Astrocyte (in vitro differentiated cells and primary cell): Measurements from ENCODE around the gene PTGFRN. TPM values are rescaled to one million over a fixed set of nuclear protein-coding genes. Genes with fewer than 3 reads are reported as not detected.

Source experiments
- DNase-seq: peaks from one replicate; pipeline ENCODE4 v3.0.0-alpha.2; 2010; ENCODE audit warnings: low read depth
- FAIRE-seq: peaks from 2 replicates; lab custom pipeline; 2011; peaks lifted over from hg19 to GRCh38; lab: Jason Lieb, UNC
- H2AFZ ChIP-seq: 2 replicates; pipeline ENCODE4 v1.6.0; 2012; ENCODE audit warnings: low read depth, low read length, inconsistent platforms
- H3K27ac ChIP-seq: 2 replicates; pipeline ENCODE4 v1.5.1; 2011; ENCODE audit warnings: low read depth, low read length, inconsistent platforms
- H3K27me3 ChIP-seq: 2 replicates; pipeline ENCODE4 v1.6.0; 2011; ENCODE audit warnings: low read length, inconsistent platforms; ENCODE audit not compliant: insufficient read depth
- H3K36me3 ChIP-seq: 2 replicates; pipeline ENCODE4 v1.5.1; 2011; ENCODE audit warnings: low read length, inconsistent platforms; ENCODE audit not compliant: insufficient read depth
- H3K4me1 ChIP-seq: 2 replicates; pipeline ENCODE4 v1.5.1; 2011; ENCODE audit warnings: low read length, inconsistent platforms; ENCODE audit not compliant: insufficient read depth
- H3K4me2 ChIP-seq: 2 replicates; pipeline ENCODE4 v1.6.0; 2012; ENCODE audit warnings: low read length, inconsistent platforms
- H3K4me3 ChIP-seq: 2 replicates; pipeline ENCODE4 v1.5.1; 2011; ENCODE audit warnings: low read depth, mild to moderate bottlenecking, low read length, inconsistent platforms; ENCODE audit not compliant: insufficient read depth
- H3K79me2 ChIP-seq: 2 replicates; pipeline ENCODE4 v1.6.0; 2012; ENCODE audit warnings: mild to moderate bottlenecking, low read length, inconsistent platforms; ENCODE audit not compliant: insufficient read depth
- H3K9ac ChIP-seq: 2 replicates; pipeline ENCODE4 v1.6.0; 2012; ENCODE audit warnings: mild to moderate bottlenecking, low read length, inconsistent platforms
- H3K9me3 ChIP-seq: 2 replicates; pipeline ENCODE4 v1.5.1; 2012; ENCODE audit warnings: low read depth, mild to moderate bottlenecking, low read length, inconsistent platforms; ENCODE audit not compliant: insufficient read depth
- H4K20me1 ChIP-seq: 2 replicates; pipeline ENCODE4 v1.6.0; 2012; ENCODE audit warnings: low read length, inconsistent platforms; ENCODE audit not compliant: insufficient read depth
- H3K27ac Mint-ChIP-seq: one replicate; pipeline ENCODE4 v1.8.0; 2021; ENCODE audit warnings: mild to moderate bottlenecking, mixed read lengths; ENCODE audit not compliant: unreplicated experiment
- H3K27me3 Mint-ChIP-seq: one replicate; pipeline ENCODE4 v1.8.0; 2021; ENCODE audit warnings: low read depth, mixed read lengths; ENCODE audit not compliant: unreplicated experiment
- H3K36me3 Mint-ChIP-seq: one replicate; pipeline ENCODE4 v1.8.0; 2021; ENCODE audit warnings: low read depth, mixed read lengths; ENCODE audit not compliant: unreplicated experiment
- H3K4me1 Mint-ChIP-seq: one replicate; pipeline ENCODE4 v1.8.0; 2021; ENCODE audit warnings: low read depth, mixed read lengths; ENCODE audit not compliant: unreplicated experiment
- H3K4me3 Mint-ChIP-seq: one replicate; pipeline ENCODE4 v1.8.0; 2021; ENCODE audit warnings: mild to moderate bottlenecking, moderate library complexity, mixed read lengths; ENCODE audit not compliant: unreplicated experiment
- H3K9me3 Mint-ChIP-seq: one replicate; pipeline ENCODE4 v1.8.0; 2021; ENCODE audit warnings: mild to moderate bottlenecking, mixed read lengths; ENCODE audit not compliant: unreplicated experiment
- EZH2 ChIP-seq: IDR thresholded peaks from 2 replicates; pipeline ENCODE4 v1.6.1; 2012; ENCODE audit warnings: mild to moderate bottlenecking, low read length, inconsistent platforms; ENCODE audit not compliant: insufficient read depth
- total RNA-seq: library from RNA; stranded (reverse); gene quantifications from 2 replicates; pipeline ENCODE4 v1.2.1, GENCODE V29; 2021
- TF ChIP-seq, protein P1 (sequence below): IDR thresholded peaks from 2 replicates; pipeline ENCODE4 v1.5.1; 2011; ENCODE audit warnings: low read depth, mild to moderate bottlenecking, inconsistent platforms, low read length, moderate library complexity; ENCODE audit not compliant: insufficient read depth

PTGFRN gene
- total RNA-seq, 1 donor from 2014 or later = 157 TPM

DNA sequence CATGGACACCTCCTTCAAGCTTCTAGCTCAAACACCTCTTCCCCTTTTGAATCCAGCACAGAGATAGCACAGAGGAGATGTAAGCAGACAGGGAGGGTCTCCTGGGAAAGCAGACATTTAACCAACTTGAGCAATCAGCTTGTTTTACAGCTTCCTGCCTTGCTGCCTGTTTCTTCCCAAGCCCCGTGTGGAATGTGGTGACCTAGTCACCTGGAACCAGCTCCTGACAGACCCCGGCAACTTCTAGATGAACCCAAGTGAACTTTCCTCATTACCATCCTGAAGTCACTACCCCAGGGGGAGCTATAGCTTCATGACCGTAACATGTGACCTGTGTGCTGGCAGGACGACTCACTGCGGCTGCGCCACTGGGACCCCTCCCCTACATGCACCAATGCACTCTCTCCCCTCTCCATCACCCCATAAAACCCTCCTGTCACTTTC lies 126.3 kb downstream of the PTGFRN start:
- Histone ChIP-seq H2AFZ (no peak overlapping the region), H3K4me2 (no peak overlapping the region), H3K4me3 (no peak overlapping the region), H4K20me1 (no peaks in the 10 kb centered on the region), H3K79me2 (no peaks in the 10 kb centered on the region), H3K36me3 (no peaks in the 10 kb centered on the region), H3K9me3 (no peaks in the 10 kb centered on the region), H3K4me1 (no peaks in the 10 kb centered on the region), H3K27me3 (no peaks in the 10 kb centered on the region), H3K9ac (no peak overlapping the region), H3K27ac (no peak overlapping the region)
- H3K4me1 Mint-ChIP-seq = peaks cover 6% of the 10 kb centered on the region
- DNase-seq = no peak
- H3K27me3 Mint-ChIP-seq = no peaks in the 10 kb centered on the region
- H3K27ac Mint-ChIP-seq = peak overlapping the region; percentile 19
- TF ChIP-seq, protein P1, sequence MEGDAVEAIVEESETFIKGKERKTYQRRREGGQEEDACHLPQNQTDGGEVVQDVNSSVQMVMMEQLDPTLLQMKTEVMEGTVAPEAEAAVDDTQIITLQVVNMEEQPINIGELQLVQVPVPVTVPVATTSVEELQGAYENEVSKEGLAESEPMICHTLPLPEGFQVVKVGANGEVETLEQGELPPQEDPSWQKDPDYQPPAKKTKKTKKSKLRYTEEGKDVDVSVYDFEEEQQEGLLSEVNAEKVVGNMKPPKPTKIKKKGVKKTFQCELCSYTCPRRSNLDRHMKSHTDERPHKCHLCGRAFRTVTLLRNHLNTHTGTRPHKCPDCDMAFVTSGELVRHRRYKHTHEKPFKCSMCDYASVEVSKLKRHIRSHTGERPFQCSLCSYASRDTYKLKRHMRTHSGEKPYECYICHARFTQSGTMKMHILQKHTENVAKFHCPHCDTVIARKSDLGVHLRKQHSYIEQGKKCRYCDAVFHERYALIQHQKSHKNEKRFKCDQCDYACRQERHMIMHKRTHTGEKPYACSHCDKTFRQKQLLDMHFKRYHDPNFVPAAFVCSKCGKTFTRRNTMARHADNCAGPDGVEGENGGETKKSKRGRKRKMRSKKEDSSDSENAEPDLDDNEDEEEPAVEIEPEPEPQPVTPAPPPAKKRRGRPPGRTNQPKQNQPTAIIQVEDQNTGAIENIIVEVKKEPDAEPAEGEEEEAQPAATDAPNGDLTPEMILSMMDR = no peak
- TF ChIP-seq EZH2 = no peak
- peaks cover 4% of the 10 kb centered on the region for H3K9me3 Mint-ChIP-seq
- H3K36me3 Mint-ChIP-seq = peaks cover 6% of the 10 kb centered on the region
- no peak overlapping the region for H3K4me3 Mint-ChIP-seq
- no peak for FAIRE-seq

DNA sequence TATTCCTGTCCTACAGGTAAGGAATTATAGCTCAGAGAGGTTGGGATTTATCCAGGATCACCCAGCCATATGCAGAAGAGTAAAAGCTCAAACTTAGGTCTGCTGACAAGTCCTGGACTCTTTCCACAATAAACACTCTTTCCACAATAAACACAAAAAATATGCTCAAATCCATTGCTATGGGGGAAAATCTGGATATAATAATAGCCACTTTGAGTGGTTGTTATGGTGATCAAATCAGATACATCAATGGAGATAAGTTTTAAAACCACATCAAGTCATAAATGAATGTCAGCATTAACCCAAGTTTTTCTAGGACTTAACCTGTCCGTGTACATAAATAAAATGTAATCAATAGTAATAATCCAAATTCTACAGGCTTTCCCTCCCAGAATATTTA lies 128.1 kb downstream of the PTGFRN start:
- H3K27ac ChIP-seq = no peak overlapping the region
- no peaks in the 10 kb centered on the region for H3K79me2 ChIP-seq
- DNase-seq (no peak), FAIRE-seq (no peak)
- no peak overlapping the region for H3K4me3 ChIP-seq
- H3K27me3 ChIP-seq = no peaks in the 10 kb centered on the region
- H3K9me3 ChIP-seq = no peaks in the 10 kb centered on the region
- H3K36me3 ChIP-seq = no peaks in the 10 kb centered on the region
- no peaks in the 10 kb centered on the region for H3K4me1 ChIP-seq
- H3K4me2 ChIP-seq = no peak overlapping the region
- TF ChIP-seq, protein P1 = no peak
- TF ChIP-seq EZH2 = no peak
- H3K36me3 Mint-ChIP-seq = peaks cover 3% of the 10 kb centered on the region
- H4K20me1 ChIP-seq = no peaks in the 10 kb centered on the region
- H3K9ac ChIP-seq = no peak overlapping the region
- H3K4me3 Mint-ChIP-seq = no peak overlapping the region
- peaks cover 4% of the 10 kb centered on the region for H3K9me3 Mint-ChIP-seq
- H3K27ac Mint-ChIP-seq = no peak overlapping the region
- H3K27me3 Mint-ChIP-seq = no peaks in the 10 kb centered on the region
- H3K4me1 Mint-ChIP-seq = peaks cover 6% of the 10 kb centered on the region
- no peak overlapping the region for H2AFZ ChIP-seq

DNA sequence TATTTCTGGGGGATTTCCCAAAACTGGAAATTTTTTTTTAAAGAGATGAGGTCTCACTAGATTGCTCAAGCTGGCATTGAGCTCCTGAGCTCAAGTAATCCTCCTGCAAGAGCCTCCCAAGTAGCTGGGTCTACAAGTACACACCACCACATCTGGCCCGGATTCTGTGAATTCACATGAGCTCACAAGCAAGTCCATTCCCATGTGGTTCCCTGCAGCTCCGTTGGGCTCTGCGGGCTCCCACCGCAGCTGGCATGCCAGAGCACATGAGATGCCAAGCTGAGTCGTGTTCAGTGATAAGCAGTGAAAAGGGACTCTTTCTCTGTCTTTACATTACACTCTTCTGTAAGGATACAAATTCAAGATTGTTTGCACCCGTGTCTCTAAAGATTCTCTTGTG lies 128.5 kb downstream of the PTGFRN start:
- H3K4me1 ChIP-seq = no peaks in the 10 kb centered on the region
- H4K20me1 ChIP-seq = no peaks in the 10 kb centered on the region
- H3K36me3 Mint-ChIP-seq = peaks cover 3% of the 10 kb centered on the region
- H3K4me3 Mint-ChIP-seq = no peak overlapping the region
- peaks cover 6% of the 10 kb centered on the region for H3K4me1 Mint-ChIP-seq
- no peaks in the 10 kb centered on the region for H3K27me3 Mint-ChIP-seq
- H3K36me3 ChIP-seq = no peaks in the 10 kb centered on the region
- H3K27me3 ChIP-seq = no peaks in the 10 kb centered on the region
- no peak for FAIRE-seq
- no peak for DNase-seq
- no peak overlapping the region for H3K4me2 ChIP-seq
- H3K27ac ChIP-seq = no peak overlapping the region
- TF ChIP-seq, protein P1 = no peak
- no peak for TF ChIP-seq EZH2
- H3K4me3 ChIP-seq = no peak overlapping the region
- peaks cover 2% of the 10 kb centered on the region for H3K9me3 Mint-ChIP-seq
- no peak overlapping the region for H2AFZ ChIP-seq
- H3K27ac Mint-ChIP-seq = no peak overlapping the region
- H3K9ac ChIP-seq = no peak overlapping the region
- no peaks in the 10 kb centered on the region for H3K9me3 ChIP-seq
- no peaks in the 10 kb centered on the region for H3K79me2 ChIP-seq

Other genes with a start within 250 kb of the PTGFRN start
- 11.7 and 12.7 TPM in 2 replicates for gene IGSF3, start 242.2 kb upstream of the PTGFRN start, total RNA-seq
- gene CD2, start 155.5 kb upstream of the PTGFRN start, total RNA-seq = 0.14 TPM in 1 of 2 replicates, not detected in the other
- 1.6 and 2.6 TPM in 2 replicates for gene CD101, start 91.8 kb downstream of the PTGFRN start, total RNA-seq
- gene TTF2, start 150.4 kb downstream of the PTGFRN start, total RNA-seq = 16.6 and 23.4 TPM in 2 replicates
- gene TRIM45, start 211.8 kb downstream of the PTGFRN start, total RNA-seq = 2.5 and 3.1 TPM in 2 replicates